Naive thymus-derived CD4-positive, alpha-beta T cell (primary cell): ENCODE measurements around the gene FAM204A. TPM values are rescaled to one million over a fixed set of nuclear protein-coding genes. Genes with fewer than 3 reads are reported as not detected.
A peak's percentile ranks its signal among the peaks of the same experiment; 100 is the strongest.

Source experiments
- ATAC-seq: fragments of 150-1000 bp; cut with Tn5 transposase; 2 replicates; pipeline ENCODE4 v1.10.0; 2021; ENCODE audit warnings: mild to moderate bottlenecking, moderate library complexity
- CTCF ChIA-PET: fragments of 350-600 bp; sonication (Branson Sonifier 250); formaldehyde crosslinking; loops from one replicate; lab custom pipeline; 2021; ENCODE audit warnings: antibody characterized with exemption; lab: Charles Lee
- POLR2A ChIA-PET: fragments of 350-600 bp; sonication (Branson Sonifier 250); formaldehyde crosslinking; loops from one replicate; lab custom pipeline; 2021; ENCODE audit warnings: antibody characterized with exemption, inconsistent platforms; lab: Charles Lee
- DNase-seq, 9 donors: peaks; one replicate each; pipeline versions ENCODE4 v3.0.0 to v3.0.0-alpha.2; 2020 to 2022; ENCODE audit warnings: mixed read lengths in 1 of 9
- H3K27ac ChIP-seq: one replicate; pipeline ENCODE4 v1.7.0; 2013; ENCODE audit warnings: mild to moderate bottlenecking, low read depth, low read length, moderate library complexity
- H3K27me3 ChIP-seq, 2 donors: one replicate each; pipeline ENCODE4 v1.7.0; 2013; ENCODE audit warnings: low read length in 2 of 2, mild to moderate bottlenecking in 2 of 2, moderate library complexity in 2 of 2; ENCODE audit not compliant: control insufficient read depth in 2 of 2, insufficient read depth in 2 of 2
- H3K36me3 ChIP-seq, 3 experiments: 1 replicate in 2 of 3; 2 replicates in 1 of 3; pipeline ENCODE4 v1.7.0; 2013; ENCODE audit warnings: low read length in 3 of 3, mild to moderate bottlenecking in 3 of 3, moderate library complexity in 1 of 3; ENCODE audit not compliant: insufficient read depth in 3 of 3, control insufficient read depth in 2 of 3
- H3K4me1 ChIP-seq, 2 donors: one replicate each; pipeline ENCODE4 v1.7.0; 2013; ENCODE audit warnings: low read length in 2 of 2, mild to moderate bottlenecking in 2 of 2, moderate library complexity in 1 of 2; ENCODE audit not compliant: control insufficient read depth in 2 of 2, insufficient read depth in 2 of 2
- H3K4me3 ChIP-seq: 2 replicates; pipeline ENCODE4 v1.7.0; 2013; ENCODE audit warnings: mild to moderate bottlenecking, low read length
- H3K9me3 ChIP-seq, 3 experiments: 1 replicate in 2 of 3; 2 replicates in 1 of 3; pipeline ENCODE4 v1.7.0; 2013; ENCODE audit warnings: low read length in 3 of 3; ENCODE audit not compliant: control insufficient read depth in 2 of 3
- H3K27ac Mint-ChIP-seq, 9 donors: one replicate each; pipeline ENCODE4 v1.8.0; 2020 to 2022; ENCODE audit warnings: mixed read lengths in 9 of 9, mild to moderate bottlenecking in 8 of 9, moderate library complexity in 5 of 9, inconsistent platforms in 2 of 9
- H3K27me3 Mint-ChIP-seq, 5 donors: one replicate each; pipeline ENCODE4 v1.8.0; 2021 to 2022; ENCODE audit warnings: mixed read lengths in 5 of 5, mild to moderate bottlenecking in 1 of 5
- H3K36me3 Mint-ChIP-seq, 5 donors: one replicate each; pipeline ENCODE4 v1.8.0; 2020 to 2022; ENCODE audit warnings: mixed read lengths in 5 of 5, mild to moderate bottlenecking in 3 of 5, inconsistent platforms in 1 of 5
- H3K4me1 Mint-ChIP-seq, 7 donors: one replicate each; pipeline ENCODE4 v1.8.0; 2020 to 2022; ENCODE audit warnings: mixed read lengths in 7 of 7, mild to moderate bottlenecking in 3 of 7, inconsistent platforms in 1 of 7
- H3K4me3 Mint-ChIP-seq, 10 donors: one replicate each; pipeline ENCODE4 v1.8.0; 2020 to 2022; ENCODE audit warnings: mild to moderate bottlenecking in 10 of 10, mixed read lengths in 10 of 10, moderate library complexity in 6 of 10, inconsistent platforms in 2 of 10
- H3K9me3 Mint-ChIP-seq, 11 donors: one replicate each; pipeline ENCODE4 v1.8.0; 2020 to 2022; ENCODE audit warnings: mixed read lengths in 11 of 11, mild to moderate bottlenecking in 4 of 11, inconsistent platforms in 1 of 11, moderate library complexity in 1 of 11
- intact Hi-C, 2 donors: fragments of 100-400 bp; cut with micrococcal nuclease; formaldehyde crosslinking; loops; one replicate each; pipeline ENCODE4 v1.15.1; 2023
- polyA plus RNA-seq, 2 donors: library from polyadenylated mRNA; unstranded; fragments of 300-500 nt; fragmentation: Illumina TruSeq; gene quantifications; one replicate each; pipeline ENCODE4 v1.2.3, GENCODE V29; 2021
- total RNA-seq, 6 experiments: library from RNA in 5 of 6; stranded (reverse) in 5 of 6; gene quantifications; 1 replicate in 5 of 6; 2 replicates in 1 of 6; pipeline ENCODE4 v1.2.3 and lab custom pipeline; 2021 to 2026

The FAM204A gene
- total RNA-seq, result 10 to 100 TPM; 56.6 to 69.6 (median 63.0) TPM
- 100 to 1,000 TPM; 114 to 122 TPM for polyA plus RNA-seq
- total RNA-seq (lab: John Stamatoyannopoulos, UW), result 57.2 reads per million, percentile 74 among the genes with 10 or more reads in this experiment

- Histone ChIP-seq H3K36me3 (peaks cover 0 to 9% (median 0%) of the 10 kb centered on the region in 3 experiments), H3K27ac (peak within 1 kb of the TSS; percentile 78), H3K9me3 (no peaks in the 10 kb centered on the region), H3K4me1 (peaks cover 22% of the 10 kb centered on the region in 2 donors), H3K4me3 (peak within 1 kb of the TSS; percentile 69), H3K27me3 (no peaks in the 10 kb centered on the region)
- peaks cover 0 to 7% (median 0%) of the 10 kb centered on the region in 11 donors for H3K9me3 Mint-ChIP-seq
- peak within 1 kb of the TSS; percentile 84 to 98 (median 95) for H3K27ac Mint-ChIP-seq
- H3K36me3 Mint-ChIP-seq, result peaks cover 0 to 10% (median 3%) of the 10 kb centered on the region in 5 donors
- intact Hi-C loops, result loop anchor here (1.0 to 10.0 kb wide), 13 partner anchors 81 to 1550 kb away; partner anchors contain the start of genes PDZD8 (in 2 of the 2), RAB11FIP2 (in 2 of the 2), INPP5F (in 1 of the 2) and MCMBP (in 1 of the 2)
- H3K27me3 Mint-ChIP-seq, result peaks cover 0 to 2% (median 0%) of the 10 kb centered on the region in 5 donors
- ATAC-seq (peak; percentile 99), DNase-seq (peak; percentile 92 to 99 (median 97))
- ChIA-PET POLR2A (interaction anchor here (0.6 kb wide), 1 partner anchor 991 kb away, joined by 3 read pairs; no protein-coding TSS in a partner anchor), CTCF (no interaction called here)
- peaks cover 20 to 69% (median 59%) of the 10 kb centered on the region in 7 donors for H3K4me1 Mint-ChIP-seq
- H3K4me3 Mint-ChIP-seq, result peak within 1 kb of the TSS; percentile 88 to 98 (median 96)
Measured at GRCh38 chr10:118341791-118342637, at the start of gene FAM204A. TSS of gene FAM204A (minus strand) at chr10:118342324. CDS start at chr10:118336415, 5,909 bp downstream.

GRCh38 chr10:118383699-118384098 is 41.6 kb upstream of the FAM204A start:
- Mint-ChIP-seq H3K36me3 (no peaks in the 10 kb centered on the region), H3K4me3 (no peak overlapping the region), H3K9me3 (peaks cover 0 to 5% (median 0%) of the 10 kb centered on the region in 11 donors), H3K27ac (no peak overlapping the region), H3K27me3 (peaks cover 27 to 49% (median 44%) of the 10 kb centered on the region in 5 donors), H3K4me1 (no peaks in the 10 kb centered on the region)
- DNase-seq (no peak), ATAC-seq (no peak)
- Histone ChIP-seq H3K36me3 (no peaks in the 10 kb centered on the region), H3K27me3 (no peaks in the 10 kb centered on the region), H3K4me1 (no peaks in the 10 kb centered on the region), H3K4me3 (no peak overlapping the region), H3K9me3 (no peaks in the 10 kb centered on the region), H3K27ac (no peak overlapping the region)
- CTCF ChIA-PET, result no interaction called here
- POLR2A ChIA-PET, result no interaction called here
- intact Hi-C loops, result no loop called here

- ATAC-seq (no peak), DNase-seq (no peak)
- Mint-ChIP-seq H3K4me1 (no peaks in the 10 kb centered on the region), H3K27ac (no peak overlapping the region), H3K27me3 (peaks cover 32 to 52% (median 48%) of the 10 kb centered on the region in 5 donors), H3K9me3 (peaks cover 0 to 4% (median 0%) of the 10 kb centered on the region in 11 donors), H3K36me3 (no peaks in the 10 kb centered on the region), H3K4me3 (no peak overlapping the region)
- Histone ChIP-seq H3K9me3 (no peaks in the 10 kb centered on the region), H3K27me3 (no peaks in the 10 kb centered on the region), H3K27ac (no peak overlapping the region), H3K4me3 (no peak overlapping the region), H3K4me1 (no peaks in the 10 kb centered on the region), H3K36me3 (no peaks in the 10 kb centered on the region)
- intact Hi-C loops, result no loop called here
- CTCF ChIA-PET, result no interaction called here
- POLR2A ChIA-PET, result no interaction called here
Measured at GRCh38 chr10:118383063-118383689, 41.1 kb upstream of the FAM204A start.

GRCh38 chr10:118374404-118374803 is 32.3 kb upstream of the FAM204A start:
- H3K27me3 Mint-ChIP-seq, result peaks cover 37 to 56% (median 47%) of the 10 kb centered on the region in 5 donors
- H3K4me3 Mint-ChIP-seq, result no peak overlapping the region
- no peak for DNase-seq
- no peaks in the 10 kb centered on the region for H3K36me3 Mint-ChIP-seq
- H3K4me1 ChIP-seq, result no peaks in the 10 kb centered on the region
- H3K36me3 ChIP-seq, result no peaks in the 10 kb centered on the region
- H3K27ac ChIP-seq, result no peak overlapping the region
- no peaks in the 10 kb centered on the region for H3K4me1 Mint-ChIP-seq
- CTCF ChIA-PET, result no interaction called here
- POLR2A ChIA-PET, result no interaction called here
- intact Hi-C loops, result no loop called here
- H3K9me3 ChIP-seq, result no peaks in the 10 kb centered on the region
- no peak for ATAC-seq
- H3K9me3 Mint-ChIP-seq, result no peaks in the 10 kb centered on the region
- no peak overlapping the region for H3K27ac Mint-ChIP-seq
- H3K27me3 ChIP-seq, result peaks cover 0 to 14% of the 10 kb centered on the region in 2 donors
- H3K4me3 ChIP-seq, result no peak overlapping the region

- ATAC-seq, result no peak
- ChIA-PET POLR2A (no interaction called here), CTCF (no interaction called here)
- H3K4me1 Mint-ChIP-seq, result no peaks in the 10 kb centered on the region
- peaks cover 34 to 52% (median 47%) of the 10 kb centered on the region in 5 donors for H3K27me3 Mint-ChIP-seq
- no peaks in the 10 kb centered on the region for H3K9me3 Mint-ChIP-seq
- Histone ChIP-seq H3K9me3 (no peaks in the 10 kb centered on the region), H3K27ac (no peak overlapping the region), H3K4me3 (no peak overlapping the region), H3K4me1 (no peaks in the 10 kb centered on the region), H3K27me3 (peaks cover 0 to 14% of the 10 kb centered on the region in 2 donors), H3K36me3 (no peaks in the 10 kb centered on the region)
- no peak overlapping the region for H3K27ac Mint-ChIP-seq
- no peaks in the 10 kb centered on the region for H3K36me3 Mint-ChIP-seq
- DNase-seq, result no peak
- intact Hi-C loops, result no loop called here
- H3K4me3 Mint-ChIP-seq, result no peak overlapping the region
Measured at GRCh38 chr10:118373786-118374185, 31.7 kb upstream of the FAM204A start.

- ChIA-PET POLR2A (no interaction called here), CTCF (no interaction called here)
- H3K27ac ChIP-seq, result no peak overlapping the region
- H3K9me3 ChIP-seq, result no peaks in the 10 kb centered on the region
- H3K4me3 ChIP-seq, result no peak overlapping the region
- ATAC-seq, result no peak
- H3K36me3 ChIP-seq, result no peaks in the 10 kb centered on the region
- Mint-ChIP-seq H3K9me3 (peaks cover 0 to 18% (median 5%) of the 10 kb centered on the region in 11 donors), H3K27ac (no peak overlapping the region), H3K4me3 (no peak overlapping the region), H3K4me1 (no peaks in the 10 kb centered on the region), H3K27me3 (peaks cover 29 to 39% (median 36%) of the 10 kb centered on the region in 5 donors), H3K36me3 (peaks cover 0 to 5% (median 0%) of the 10 kb centered on the region in 5 donors)
- peaks cover 0 to 14% of the 10 kb centered on the region in 2 donors for H3K27me3 ChIP-seq
- intact Hi-C loops, result no loop called here
- DNase-seq, result no peak
- no peaks in the 10 kb centered on the region for H3K4me1 ChIP-seq
Measured at GRCh38 chr10:118370499-118370898, 28.4 kb upstream of the FAM204A start.
